Stimulated activated naive CD4-positive, alpha-beta T cell (primary cell): ENCODE data around the gene DNALI1.

Experiments
- DNase-seq, 6 experiments: peaks; one replicate each; lab custom pipeline; 2025; lab: John Stamatoyannopoulos, UW

DNALI1 gene

DNA sequence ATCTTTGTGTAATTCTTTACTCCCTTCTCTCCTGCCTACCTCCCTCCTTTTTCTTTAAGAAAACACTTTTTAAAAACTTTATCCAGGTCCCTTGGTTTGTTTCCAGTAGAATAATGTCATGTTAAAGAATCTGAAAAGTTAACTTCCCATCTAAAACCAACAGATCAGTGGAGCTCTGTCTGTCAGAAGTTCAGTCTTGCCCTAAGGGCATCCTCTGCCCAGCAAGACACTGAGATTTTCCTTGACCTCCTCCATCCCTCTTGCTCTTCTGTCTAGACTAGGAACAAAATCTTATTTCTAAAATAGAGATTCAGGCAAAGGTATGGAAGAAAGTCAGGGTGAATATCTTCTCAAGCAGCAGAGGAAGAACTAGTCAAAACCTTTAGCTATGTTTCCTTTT, 44.7 kb downstream of the DNALI1 start:
- no peak for DNase-seq

- DNase-seq, result peak; percentile 2 to 47 (median 25)
Measured at GRCh38 chr1:37602750-37603694, 46.3 kb downstream of the DNALI1 start.

DNA sequence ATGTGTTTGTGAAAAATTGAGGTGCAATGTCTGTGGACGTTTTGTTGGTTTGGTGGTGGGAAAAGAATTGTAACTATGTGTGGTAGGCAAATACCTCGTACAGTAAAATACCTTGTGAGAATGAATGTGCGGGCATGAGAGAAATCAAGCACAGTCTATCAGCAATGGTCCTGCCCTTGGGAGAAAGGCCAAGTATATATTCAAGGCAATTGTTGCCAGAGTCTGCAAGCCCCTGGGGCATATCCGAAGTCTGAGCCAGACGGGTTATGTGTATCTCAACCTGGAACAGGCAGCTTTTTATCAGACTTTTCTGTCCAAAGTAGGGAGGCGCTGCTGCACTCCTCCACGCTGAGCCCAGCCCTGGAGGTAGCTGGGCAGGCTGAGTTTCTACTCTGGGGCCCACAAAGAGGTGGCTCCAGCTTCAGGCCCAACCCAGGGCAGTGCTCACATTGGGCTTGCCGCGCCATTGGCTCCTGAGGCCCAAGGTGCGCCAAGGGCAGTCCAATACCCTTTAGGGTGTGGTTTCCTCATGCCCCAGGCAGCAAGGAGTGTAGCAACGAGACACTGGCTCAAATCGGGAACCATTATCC, 48.4 kb downstream of the DNALI1 start:
- no peak for DNase-seq

DNA sequence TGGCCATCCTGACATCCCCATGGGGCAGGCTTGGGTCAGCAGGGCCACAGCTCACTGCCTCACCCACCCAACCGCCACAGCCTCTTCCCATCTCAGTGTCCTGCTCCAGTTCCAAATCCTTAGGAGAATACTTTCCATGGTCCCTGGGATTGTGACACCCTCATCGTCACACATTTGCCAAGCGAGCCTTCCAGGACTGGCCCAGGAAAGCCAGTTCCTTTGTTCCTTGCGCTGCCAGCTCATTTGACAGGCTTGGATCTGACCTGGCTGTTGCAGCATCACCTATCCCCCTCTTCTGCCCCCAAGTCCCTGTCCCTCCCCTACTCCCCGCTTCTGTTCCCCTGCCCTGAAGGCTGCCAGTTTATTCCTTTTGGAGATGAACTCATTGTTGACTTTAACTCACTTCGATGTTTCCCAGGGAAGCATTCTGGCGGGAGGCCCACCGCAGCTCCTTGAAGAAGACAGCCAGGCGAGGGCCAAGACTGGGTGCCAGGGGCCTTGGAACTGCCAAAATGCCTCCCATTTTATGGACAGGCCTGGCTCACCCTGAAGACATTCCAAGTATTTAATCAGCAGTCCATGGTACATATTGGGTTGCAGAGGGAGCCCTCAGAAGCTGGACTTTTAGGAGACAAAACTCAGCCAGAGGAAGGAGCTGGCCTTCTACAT, 49.2 kb downstream of the DNALI1 start:
- no peak for DNase-seq

DNA sequence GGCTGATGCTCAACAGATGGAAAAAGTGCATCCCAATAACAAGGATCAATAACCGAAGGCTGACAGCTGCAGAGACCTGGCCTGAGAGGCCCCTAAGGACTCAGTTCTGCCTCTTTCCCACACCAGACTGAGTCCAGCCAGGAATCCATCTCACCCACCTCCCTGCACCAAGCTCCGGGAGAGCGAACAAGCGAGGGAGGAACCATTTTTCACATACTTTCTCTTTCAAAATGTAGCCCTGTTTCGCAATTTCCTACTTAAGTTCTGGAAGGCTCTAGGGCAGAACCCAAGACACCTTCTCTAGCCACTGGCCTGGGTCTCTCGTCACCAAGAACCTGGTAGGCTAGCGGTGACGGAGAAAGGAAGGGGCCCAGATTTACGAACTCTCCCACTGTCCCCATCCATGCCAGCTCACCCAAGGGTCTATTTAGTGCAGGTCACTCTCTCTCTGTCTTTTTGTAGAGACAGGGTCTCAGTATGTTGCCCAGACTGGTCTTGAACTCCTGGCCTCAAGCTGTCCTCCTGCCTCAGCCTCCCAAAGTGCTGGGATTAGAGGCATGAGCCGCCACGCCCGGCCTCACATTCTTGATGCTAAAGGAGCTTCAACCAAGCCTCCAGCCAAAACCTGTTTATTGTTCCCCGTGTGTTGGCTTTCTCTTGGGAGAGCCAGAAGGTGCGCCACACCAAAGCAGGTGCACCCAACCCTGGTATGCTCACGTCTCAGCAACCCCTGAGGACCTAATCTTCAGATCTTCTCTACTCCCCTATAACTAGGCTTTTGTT, 49.9 kb downstream of the DNALI1 start:
- no peak for DNase-seq

DNA sequence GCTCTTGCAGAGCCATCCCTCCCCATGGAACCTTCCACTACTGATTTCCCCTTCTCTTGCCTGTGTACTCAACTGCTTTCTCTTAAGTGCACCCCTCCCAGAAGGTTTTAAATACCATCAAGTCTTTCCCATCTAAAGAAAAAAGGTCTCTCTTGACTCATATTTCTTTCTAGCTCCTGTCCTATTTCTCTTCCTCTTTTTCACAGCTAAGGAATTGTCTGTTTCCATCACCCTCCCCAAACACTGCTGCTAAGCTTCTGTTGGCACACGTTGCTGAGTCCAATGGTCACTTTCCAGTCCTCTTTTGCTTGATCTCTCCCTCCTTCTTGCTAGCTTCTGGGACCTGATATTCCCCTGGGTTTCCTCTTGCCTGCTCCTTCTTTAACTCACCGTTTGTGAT, 52.3 kb downstream of the DNALI1 start:
- no peak for DNase-seq

DNA sequence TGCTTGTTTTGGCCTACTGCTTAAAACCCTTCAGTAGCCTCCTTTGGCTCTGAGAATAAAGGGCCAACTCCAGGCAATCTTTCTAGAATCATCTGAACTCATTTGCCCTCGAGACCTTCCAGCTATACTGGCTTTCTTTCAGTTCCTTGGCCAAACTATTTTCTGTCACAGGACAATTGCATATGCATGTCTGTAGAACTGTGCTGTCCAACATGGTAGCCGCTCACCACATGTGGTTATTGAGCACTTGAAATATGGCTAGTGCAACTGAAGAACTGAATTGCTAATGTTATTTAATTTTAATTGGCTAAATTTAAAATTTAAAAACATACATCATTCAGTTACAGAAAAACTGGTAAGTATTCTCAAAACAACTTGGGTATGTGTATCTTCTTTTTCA, 53.3 kb downstream of the DNALI1 start:
- no peak for DNase-seq

DNA sequence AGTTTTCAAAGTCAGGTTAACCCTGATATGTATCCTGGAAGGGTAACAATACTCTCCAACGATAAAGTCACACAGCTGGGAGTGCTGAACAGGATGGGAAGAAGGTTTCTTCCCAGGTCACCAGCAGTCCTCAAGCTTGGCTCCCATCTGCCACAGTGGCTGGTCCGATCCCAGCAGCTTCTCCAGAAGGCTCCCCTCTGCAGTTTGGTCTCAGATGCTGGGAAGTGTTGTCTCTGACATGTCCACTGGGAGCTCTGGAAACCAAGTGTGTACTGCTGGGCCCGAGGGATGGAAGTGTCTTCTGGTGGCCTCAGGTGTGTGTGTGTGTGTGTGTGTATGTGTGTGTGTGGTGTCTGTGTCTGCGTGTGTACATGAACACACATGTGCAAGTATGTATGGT, 55.4 kb downstream of the DNALI1 start:
- DNase-seq, result no peak

DNA sequence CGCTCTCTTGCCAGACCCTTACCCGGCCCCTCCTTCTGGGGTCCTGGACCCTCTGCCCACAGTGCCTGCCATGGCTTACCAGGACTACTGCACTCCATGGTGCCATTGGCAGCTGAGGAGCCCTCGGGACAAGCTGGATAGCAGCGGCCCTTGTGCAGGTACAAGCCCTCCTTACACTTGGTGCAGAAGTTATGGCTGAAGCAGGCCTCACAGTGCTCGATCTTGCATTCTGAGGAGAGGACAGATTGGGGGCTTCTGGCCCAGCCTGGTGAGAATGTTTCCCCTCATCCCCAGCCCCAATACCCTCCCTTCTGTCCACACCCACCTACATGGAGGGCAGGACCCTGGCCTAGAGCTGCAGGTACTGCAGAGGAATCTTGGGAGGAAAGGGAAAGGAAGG, 57.4 kb downstream of the DNALI1 start:
- DNase-seq, result no peak

- DNase-seq, result no peak
Measured at GRCh38 chr1:37616330-37616729, 59.6 kb downstream of the DNALI1 start.
